ENCODE data around the gene USP17L13. TPM values are rescaled to one million over a fixed set of nuclear protein-coding genes. Genes with fewer than 3 reads are reported as not detected.
"Not testable (repeated sequence)": the region's sequence is repeated elsewhere in the genome, so short reads cannot be mapped to it uniquely, and the experiment has no call there.

Gene USP17L13
- total RNA-seq, 4 donors from 2014 or later = not detected

GRCh38 chr4:9271719-9272118 is 47.0 kb downstream of the USP17L13 start:
- DNase-seq (ENCODE audit: low spot score in 2 of 2) = peak; percentile 68 to 97
- H3K4me3 ChIP-seq (ENCODE audit: low read depth, poor library complexity, severe bottlenecking); intact Hi-C loops (cut with DNase I; ENCODE audit: low total_unique reads): not testable (repeated sequence)
- 88 to 89% methylated on average over 8 of the region's 10 CpGs for WGBS, 2 donors

Other genes starting within 250 kb of the USP17L13 start
- not detected for gene FAM90A26, start 54.5 kb upstream of the USP17L13 start, total RNA-seq
- gene USP17L10, start 14.2 kb upstream of the USP17L13 start, total RNA-seq = not detected
- not detected for gene USP17L11, start 9.5 kb upstream of the USP17L13 start, total RNA-seq
- gene USP17L12, start 4.7 kb upstream of the USP17L13 start, total RNA-seq = not detected
- not detected for gene USP17L15, start 9.5 kb downstream of the USP17L13 start, total RNA-seq
- not detected for gene USP17L17, start 19.0 kb downstream of the USP17L13 start, total RNA-seq
- not detected for gene USP17L18, start 23.7 kb downstream of the USP17L13 start, total RNA-seq
- not detected for gene USP17L19, start 28.5 kb downstream of the USP17L13 start, total RNA-seq
- not detected for gene USP17L20, start 33.2 kb downstream of the USP17L13 start, total RNA-seq
- gene USP17L21, start 38.0 kb downstream of the USP17L13 start, total RNA-seq = not detected
- gene USP17L22, start 42.7 kb downstream of the USP17L13 start, total RNA-seq = not detected
- gene USP17L24, start 100.3 kb downstream of the USP17L13 start, total RNA-seq = not detected
- not detected for gene USP17L25, start 105.0 kb downstream of the USP17L13 start, total RNA-seq
- not detected for gene USP17L26, start 109.8 kb downstream of the USP17L13 start, total RNA-seq
- gene USP17L5, start 114.5 kb downstream of the USP17L13 start, total RNA-seq = not detected
- gene USP17L27, start 119.3 kb downstream of the USP17L13 start, total RNA-seq = not detected
- gene USP17L28, start 124.0 kb downstream of the USP17L13 start, total RNA-seq = not detected
- not detected for gene USP17L29, start 128.7 kb downstream of the USP17L13 start, total RNA-seq
- not detected for gene USP17L30, start 138.2 kb downstream of the USP17L13 start, total RNA-seq
- not detected for gene DEFB131A, start 219.5 kb downstream of the USP17L13 start, total RNA-seq